GM18499 (cell line): Measurements from ENCODE around the gene TMEM151A.

Experiments
- ATAC-seq: cut with Tn5 transposase; IDR thresholded peaks from one replicate; pipeline ENCODE4 v1.9.1; 2021; ENCODE audit warnings: moderate number of reproducible peaks; ENCODE audit not compliant: insufficient read depth, unreplicated experiment

TMEM151A gene

DNA sequence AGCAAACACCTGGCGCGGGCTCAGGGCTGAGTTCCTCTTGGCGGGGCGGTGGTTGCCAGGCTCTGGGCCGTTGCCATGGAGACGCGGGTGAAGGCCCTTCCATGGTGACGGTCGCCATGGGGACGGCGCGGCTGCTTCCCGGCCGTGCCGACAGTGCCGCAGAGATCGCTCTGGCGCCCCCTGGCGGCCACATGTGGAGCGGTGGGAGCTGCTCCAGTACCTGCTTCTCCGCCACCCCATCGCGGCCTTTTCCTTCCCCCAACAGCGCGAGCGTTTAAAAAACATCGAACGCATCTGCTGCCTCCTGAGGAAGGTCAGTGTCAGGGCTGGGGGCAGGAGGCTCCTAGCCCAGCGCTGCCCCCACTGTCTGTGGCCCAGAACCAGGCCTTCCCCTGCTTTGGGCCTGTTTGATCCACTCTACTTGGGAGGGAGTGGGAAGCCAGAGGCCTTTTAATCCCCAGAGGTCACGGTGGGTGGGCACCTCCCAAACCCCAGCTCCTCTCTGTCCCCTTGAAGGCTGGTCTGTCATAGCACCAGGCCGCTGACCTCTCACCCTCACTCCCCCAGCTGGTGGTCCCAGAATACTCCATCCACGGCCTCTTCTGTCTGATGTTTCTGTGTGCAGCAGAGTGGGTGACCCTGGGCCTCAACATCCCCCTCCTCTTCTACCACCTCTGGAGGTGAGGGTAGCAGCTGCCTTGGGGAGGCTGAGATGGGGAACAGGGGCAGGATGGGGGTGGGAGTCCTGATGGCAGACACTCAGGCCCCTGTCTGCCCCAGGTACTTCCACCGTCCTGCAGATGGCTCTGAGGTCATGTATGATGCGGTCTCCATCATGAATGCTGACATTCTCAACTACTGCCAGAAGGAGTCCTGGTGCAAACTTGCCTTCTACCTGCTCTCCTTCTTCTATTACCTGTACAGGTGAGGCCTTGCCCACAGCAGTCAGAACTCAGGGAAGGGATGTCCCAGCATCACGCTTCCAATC, 8.9 kb upstream of the TMEM151A start:
- peak; percentile 53 for ATAC-seq

DNA sequence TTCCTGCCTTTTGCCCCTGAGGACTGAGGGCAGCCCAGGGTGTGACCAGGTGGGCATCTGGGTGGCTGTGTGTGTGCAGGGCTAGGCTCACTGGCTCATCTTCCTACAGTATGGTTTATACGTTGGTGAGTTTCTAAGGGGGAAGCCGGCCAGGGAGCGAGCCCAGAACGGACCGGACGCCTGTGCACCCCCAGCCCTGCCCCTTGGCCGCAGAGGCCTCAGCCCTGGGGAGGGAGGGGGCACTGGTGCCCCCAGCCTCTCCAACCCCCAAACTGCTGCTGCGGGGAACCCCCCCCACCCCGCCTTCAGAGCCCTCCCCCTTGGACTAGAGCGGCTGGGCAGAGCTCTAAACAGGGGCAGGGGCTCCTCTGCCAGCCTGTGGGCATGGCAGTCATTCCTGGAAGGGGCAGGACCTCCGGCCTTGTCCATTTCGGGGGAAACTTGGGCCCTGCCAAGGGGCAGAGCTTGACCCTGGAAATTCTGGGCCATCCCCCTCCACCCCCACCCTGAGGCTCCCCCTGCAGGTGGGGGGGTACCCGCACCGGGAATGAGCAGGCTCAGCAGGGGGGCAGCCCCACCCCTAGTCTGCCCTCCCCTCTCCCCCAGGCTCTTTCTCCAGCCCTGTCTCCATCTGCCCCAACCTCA, 8.1 kb upstream of the TMEM151A start:
- ATAC-seq: no peak

DNA sequence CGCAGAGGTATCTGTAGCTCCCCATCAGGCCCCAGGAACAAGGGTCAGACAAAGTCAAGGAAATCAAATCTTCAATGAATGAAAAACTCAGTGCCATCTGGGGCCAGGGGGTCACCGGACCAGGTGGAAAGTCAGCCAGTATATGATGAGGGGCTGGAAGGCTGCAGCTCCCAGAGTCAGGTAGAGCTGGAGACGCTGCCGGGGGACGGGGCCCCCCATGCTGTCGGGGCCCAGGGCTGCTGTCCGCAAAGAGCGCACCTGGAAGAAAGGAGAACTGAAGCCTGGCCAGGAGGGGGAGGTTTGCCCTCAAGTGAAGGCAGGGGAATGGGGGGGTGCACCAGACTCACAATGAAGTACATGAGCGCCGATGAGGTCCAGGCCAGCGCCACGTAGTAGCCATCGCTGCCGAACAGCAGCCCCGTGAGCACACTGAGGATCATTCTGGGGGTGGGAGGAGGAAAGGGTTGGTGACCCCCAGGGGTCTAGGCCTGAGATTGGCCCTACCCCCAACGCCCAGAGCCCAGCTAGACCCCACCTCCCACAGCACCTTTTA, 7.1 kb upstream of the TMEM151A start:
- ATAC-seq: no peak

DNA sequence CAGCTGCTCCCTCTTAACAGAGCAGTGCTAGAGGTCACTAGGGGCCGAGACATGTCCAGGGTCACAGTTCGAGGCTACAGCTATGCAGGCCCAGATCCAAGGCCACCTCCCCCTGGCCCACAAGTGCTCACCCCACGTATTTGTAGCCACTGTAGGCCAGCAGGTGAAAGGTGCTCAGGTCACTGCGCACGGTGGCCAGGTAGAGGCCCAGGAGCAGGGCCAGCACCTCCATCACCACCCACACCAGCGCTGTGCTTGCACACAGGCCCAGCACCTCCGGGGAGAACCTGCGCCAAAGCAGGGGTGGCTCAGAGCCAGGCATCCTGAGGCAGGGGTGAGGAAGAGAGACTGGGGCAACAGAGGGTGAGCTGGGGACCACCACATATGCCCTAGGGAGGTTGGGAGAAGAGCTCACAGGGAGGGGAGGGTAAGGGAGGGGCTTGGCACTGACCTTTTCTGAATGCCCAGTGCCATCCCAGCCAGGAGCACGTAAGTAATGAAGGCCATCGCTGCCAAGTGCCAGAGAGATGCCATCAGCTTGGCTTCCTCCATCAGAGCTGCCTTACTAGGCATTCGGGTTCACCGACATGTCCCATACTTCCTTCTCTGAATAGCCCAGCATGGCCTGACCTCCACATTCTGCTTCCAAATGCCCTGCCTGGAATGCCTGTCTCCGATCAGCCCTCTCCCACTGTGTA, 6.3 kb upstream of the TMEM151A start:
- ATAC-seq: no peak

DNA sequence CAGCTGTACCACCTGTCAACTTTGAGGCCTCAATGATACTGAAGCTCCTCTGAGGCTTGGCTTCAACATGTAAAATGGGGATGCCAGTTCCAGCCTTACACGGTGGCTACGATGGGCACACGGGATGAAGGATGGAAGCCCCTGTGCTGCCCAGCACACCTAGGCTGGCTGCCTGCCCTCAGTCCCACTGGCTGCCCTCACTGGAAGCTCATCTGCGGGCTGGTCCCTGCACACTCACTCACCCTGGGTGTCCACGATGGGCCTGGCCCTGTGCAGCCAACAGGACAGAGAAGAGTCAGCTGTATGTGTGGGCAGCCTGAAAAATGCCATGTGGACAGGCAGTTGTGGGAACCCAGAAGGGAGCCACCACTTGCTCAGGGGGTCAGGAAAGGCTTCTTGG, 5.0 kb upstream of the TMEM151A start:
- ATAC-seq: no peak

DNA sequence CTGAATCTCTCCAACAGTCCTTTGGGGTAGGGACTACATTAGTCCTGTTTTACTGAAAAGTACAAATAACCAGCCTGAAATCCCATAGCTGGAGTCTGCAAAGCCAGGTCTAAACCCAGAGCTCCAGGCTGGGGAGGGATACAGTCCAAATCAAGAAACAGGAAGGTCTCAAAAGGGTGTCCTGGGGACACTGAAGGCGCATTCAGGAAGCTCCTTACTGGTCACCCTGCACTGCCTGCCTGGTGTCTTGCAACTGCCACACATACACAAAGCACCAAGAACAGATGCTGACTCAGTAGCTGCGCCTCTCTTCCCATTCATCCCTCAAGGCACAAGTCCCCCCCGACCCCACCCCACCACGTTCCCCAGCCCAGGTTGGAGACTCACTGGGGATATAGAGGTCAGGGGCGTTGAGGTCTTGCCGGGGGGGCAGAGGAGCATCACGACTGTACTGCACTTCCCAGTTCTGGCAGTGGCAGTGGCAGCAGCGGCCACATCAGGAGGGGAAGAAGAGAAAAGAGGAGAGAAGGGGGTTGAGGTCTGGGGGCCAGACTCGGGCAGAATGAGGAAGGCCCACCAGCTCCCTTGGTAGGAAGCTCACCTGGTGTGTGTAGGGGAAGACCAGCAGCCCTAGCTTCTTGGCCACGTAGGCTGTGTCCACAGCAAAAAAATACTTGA, 4.3 kb upstream of the TMEM151A start:
- no peak for ATAC-seq

DNA sequence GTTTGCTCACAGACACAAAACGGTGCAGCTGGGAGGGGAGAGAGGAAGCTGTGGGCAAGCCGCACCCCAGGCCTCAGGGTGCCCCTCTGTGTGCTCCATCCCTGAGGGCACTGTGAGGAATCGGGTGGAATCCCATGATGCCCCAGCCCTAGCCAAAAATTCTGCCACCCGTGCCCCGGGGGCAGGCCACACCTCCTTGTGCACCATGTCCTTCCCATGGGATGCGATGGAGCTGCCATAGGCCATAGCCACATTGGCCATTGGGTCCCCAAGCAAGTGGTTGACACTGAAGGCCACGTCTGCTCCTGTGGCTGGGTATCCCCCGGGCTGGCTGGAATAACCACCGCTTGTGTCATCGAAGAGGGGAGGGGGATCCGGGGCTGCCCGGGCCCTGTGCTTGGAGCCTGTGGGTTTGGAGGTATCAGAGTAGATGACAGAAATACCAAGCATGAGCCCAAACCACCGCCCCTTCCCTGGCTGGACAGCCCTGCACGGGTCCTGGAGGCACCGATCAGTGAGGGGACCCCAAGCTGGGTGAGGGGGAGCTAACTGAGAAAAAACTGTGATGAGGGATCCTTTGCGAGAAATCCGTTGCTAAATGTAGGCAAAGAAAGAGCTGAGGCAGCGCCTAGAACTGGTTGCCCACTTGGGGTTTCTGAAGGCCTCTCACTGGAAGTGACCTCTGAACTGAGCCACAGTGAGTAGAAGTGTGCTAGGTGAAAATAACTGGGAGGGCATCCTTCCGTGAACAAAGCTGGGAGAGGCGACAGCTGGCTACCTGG, 3.6 kb upstream of the TMEM151A start:
- no peak for ATAC-seq

DNA sequence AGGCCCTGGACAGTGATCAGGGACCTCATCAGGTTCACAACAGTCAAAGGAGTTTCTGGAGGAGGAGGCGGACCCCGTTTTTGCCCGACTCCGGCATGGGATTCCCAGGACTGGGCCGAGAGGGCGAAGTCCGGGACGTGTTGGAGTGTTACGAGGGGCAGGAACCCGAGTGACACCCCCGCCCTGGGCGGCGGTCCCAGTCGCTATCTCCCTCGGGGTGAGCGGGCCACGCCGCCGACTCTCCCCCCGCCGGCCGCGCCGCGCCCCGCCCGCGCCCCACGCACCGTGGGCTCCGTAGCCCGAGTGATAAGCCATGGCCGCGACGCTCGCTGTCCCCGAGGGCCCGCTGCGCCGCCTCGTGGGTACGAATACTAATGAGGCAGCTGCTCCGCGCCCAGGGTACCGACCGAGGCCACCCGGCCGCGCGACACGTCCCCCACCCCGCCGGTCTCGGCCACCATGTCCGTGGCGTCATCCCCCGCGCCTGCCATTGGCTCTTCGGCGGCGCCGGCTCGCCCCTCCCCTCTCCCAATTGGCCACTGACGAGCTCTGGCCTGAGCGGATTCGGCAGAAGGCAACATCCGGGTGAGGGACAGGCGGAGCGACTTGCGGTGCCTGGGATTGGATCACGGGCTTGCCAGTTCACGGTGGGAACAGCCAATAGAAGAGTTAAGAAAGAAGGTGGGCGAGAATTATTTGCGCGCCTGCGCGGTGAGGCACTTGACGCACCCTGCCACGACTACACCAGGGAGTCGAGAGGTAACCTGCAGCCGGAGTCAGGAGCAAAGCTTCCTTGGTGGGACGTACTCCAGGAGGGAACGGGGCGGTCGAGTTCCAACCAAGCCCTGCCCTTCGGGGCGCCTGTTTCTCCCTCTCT, 2.8 kb upstream of the TMEM151A start, which contains the start of gene YIF1A:
Gene YIF1A (minus strand): TSS at position 473 of the 877 bp plus-strand sequence. CDS start 158 bp downstream, at position 315.
- ATAC-seq: peak; percentile 73

DNA sequence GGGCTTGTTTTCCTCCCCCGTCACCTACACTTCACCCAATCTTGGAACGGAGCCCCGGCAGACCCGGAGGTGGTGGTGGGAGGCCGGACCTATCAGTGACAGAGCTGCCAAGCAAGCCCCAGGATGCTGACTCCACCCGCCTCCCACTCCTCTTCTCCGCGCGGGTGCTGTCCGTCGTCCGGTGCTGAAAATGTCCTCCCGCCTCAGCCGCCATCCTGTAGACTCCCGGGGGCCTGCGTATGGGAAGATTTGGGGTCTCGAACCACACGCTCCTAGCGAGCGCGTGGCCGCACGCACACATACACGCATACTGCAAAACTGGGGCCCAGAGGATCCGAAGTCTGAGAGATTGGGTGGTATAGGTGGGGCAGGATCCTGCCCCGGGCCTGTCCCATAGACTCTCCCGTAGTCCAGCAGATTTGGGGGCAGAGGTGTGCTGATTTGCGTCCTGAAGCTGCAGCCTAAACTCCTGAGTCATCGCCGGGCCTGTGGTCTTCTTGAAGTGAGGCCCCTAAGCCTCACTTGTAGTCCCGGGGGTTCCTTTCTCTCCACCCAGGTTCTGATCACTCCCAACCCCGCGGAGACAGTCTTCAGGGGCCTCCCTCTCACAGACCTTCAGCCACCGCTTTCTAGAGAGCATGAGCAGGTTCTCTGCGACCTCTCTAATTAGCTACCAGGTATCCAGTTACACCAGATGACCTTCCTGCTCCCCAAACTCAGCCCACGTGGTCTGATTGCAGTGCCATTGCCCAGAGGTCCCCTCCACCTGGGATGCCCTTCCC, 2.0 kb upstream of the TMEM151A start:
- peak; percentile 13 for ATAC-seq

DNA sequence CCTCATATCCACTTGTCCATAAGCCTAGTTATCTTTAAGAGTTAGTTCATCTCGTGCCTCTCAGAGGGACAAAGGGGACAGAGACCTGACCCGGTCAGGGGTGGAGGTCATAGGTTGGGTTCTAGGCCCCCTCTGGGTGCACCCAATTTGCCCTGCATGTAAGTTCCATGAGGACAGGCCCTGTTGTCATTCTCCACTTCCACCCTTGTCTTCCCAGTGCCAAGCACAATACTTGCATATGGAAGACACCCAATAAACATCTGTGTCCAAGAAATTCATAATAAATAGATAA, 1.4 kb upstream of the TMEM151A start:
- no peak for ATAC-seq

DNA sequence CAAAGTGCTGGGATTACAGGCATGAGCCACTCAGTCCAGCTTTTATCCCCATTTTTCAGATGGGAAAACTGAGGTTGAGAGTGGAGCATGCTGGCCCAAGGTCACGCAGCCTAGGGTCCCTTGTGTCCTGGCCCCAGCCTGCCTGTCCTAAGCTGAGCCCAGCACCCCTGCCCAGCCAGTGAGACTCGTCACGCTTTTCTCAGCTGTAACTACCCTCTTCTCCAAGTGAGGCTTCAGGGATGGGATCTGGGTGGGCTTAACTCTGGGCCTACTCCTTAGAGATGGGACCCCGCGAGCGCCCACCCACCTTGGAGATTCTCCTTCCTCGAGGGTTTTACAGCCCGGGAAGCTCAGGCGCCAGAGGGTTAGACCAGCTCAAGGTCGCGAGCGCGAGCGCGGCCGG, 390 bp upstream of the TMEM151A start:
- ATAC-seq: no peak

DNA sequence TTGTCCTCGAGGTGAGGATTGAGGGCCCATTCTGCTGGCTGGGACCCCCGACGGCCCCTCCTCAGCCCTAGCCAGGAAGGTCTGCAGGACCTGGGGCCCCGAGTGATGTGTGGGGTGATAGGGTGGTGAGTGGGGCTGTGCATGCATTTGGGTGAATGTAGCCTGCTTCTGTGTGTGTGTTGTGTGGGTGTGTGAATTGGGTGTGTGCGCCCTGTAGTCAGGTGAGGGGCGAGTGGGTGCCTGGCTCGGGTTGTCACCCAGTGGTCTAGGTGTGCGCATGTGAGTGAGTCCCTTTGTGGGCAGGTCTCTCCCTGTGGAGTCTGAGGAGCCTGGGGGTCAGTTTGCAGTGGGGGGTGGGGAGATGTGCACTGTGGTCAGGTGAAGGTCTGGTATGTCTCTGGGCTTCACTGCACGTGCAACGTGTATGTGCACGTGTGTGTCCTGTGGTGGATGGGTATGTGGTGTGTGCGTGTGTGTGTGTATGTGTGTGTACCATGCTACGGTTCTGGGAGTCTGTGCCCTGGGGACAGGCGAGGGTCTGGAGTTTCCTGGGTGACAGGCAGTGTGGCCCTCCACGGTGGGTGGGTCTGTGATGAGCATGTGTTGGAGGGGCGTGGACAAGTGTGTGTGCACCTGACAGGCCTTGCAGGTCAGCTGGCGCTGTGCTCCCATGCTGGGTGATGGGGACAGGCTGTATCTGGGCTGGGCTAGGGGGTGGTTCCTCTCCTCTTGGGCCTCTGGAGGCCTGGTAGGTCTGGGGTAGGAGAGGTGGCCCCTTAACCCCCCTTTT, 1.0 kb downstream of the TMEM151A start:
- ATAC-seq: no peak

DNA sequence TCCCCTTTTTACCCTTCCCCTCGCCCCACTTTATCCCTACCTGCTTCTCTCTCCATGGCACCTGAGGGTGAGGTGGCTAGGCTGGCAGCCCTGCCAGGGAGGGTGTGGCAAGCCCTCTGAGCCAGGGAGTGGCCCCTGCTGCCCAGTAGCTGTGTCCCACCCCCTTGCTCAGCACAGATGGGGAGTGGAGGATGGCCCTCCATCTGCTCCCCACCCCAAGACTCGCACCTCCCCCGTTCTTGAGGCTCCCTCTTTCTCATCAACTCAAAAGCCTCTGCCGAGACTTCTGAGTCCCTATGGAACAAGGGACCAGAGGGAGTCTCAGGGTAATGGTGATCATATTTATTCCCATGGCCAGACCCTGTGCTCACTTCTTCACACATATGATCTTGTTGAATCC, 1.7 kb downstream of the TMEM151A start:
- no peak for ATAC-seq

DNA sequence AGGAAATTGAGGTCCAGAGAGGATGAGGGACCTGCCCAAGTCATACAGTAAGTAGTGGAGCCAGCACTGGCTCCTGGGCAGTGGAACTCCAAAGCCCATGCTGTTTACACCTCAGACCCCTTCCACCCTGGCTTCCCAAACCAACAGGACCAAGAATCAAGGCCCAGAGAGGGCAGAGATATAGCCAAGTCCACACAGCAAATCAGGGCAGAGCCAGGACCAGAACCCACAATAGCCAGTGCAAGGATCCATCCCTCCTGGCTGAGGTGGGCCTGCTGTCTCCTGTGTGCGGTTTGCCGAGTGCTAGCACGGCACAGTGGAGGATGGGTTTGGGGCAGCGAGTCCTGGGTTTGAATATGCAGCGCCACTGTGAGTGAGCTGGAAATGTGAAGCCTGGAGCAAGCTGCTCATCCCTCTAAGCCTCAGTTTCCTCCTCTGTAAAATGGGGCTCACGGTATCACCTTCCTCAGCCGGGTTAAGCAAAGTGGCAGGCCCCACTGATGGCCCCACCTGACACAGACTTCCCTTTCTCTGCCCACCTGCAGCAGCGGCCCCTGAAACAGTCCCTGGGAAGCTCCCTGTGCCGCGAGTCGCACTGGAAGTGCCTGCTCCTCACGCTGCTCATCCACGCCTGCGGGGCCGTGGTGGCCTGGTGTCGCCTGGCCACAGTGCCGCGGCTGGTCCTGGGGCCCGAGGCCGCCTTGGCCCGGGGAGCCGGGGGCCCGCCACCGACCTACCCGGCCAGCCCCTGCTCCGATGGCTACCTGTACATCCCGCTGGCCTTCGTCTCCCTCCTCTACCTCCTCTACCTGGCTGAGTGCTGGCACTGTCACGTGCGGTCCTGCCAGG, 2.3 kb downstream of the TMEM151A start:
- ATAC-seq: no peak

DNA sequence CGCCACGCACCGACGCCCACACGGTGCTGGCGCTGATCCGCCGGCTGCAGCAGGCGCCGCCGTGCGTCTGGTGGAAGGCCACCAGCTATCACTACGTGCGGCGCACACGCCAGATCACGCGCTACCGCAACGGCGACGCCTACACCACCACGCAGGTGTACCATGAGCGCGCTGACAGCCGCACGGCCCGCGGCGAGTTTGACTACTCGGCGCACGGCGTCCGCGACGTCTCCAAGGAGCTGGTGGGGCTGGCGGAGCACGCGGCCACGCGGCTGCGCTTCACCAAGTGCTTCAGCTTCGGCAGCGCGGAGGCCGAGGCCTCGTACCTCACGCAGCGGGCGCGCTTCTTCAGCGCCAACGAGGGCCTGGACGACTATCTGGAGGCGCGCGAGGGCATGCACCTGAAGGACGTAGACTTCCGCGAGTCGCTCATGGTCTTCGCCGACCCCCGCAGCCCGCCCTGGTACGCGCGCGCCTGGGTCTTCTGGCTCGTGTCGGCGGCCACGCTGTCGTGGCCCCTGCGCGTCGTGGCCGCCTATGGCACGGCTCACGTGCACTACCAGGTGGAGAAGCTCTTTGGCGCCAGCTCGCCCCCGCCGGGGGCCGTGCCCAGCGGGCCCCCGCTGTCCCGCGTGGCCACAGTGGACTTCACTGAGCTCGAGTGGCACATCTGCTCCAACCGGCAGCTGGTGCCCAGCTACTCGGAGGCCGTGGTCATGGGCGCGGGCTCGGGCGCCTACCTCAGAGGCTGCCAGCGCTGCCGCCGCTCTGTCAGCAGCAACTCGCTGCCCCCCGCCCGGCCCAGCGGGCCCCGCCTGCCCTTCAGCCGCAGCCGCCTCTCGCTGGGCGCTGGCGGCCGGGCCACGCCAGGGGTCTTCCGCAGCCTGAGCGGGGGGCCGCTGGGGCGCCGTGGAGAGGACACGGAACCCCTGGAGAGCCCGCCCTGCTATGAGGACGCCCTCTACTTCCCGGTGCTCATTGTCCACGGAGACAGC, 3.2 kb downstream of the TMEM151A start:
- ATAC-seq: no peak
